Central memory CD8-positive, alpha-beta T cell (primary cell): ENCODE data around the gene ADAMTS8.

Experiments used
- ATAC-seq: fragments of 150-1000 bp; cut with Tn5 transposase; replicated peaks from 2 replicates; pipeline ENCODE4 v1.10.0; 2022; ENCODE audit warnings: mild to moderate bottlenecking, moderate FRiP score, moderate number of reproducible peaks; ENCODE audit not compliant: poor library complexity, severe bottlenecking; ENCODE audit errors: extremely low read depth
- DNase-seq, 2 donors: peaks; one replicate each; pipeline ENCODE4 v3.0.0; 2021; ENCODE audit warnings: low spot score in 2 of 2
- H3K27ac Mint-ChIP-seq: one replicate; pipeline ENCODE4 v1.8.0; 2022; ENCODE audit warnings: low read depth, mild to moderate bottlenecking, moderate library complexity, mixed read lengths
- H3K27me3 Mint-ChIP-seq: one replicate; pipeline ENCODE4 v1.8.0; 2022; ENCODE audit warnings: mixed read lengths
- H3K36me3 Mint-ChIP-seq: one replicate; pipeline ENCODE4 v1.8.0; 2022; ENCODE audit warnings: mild to moderate bottlenecking, moderate library complexity, mixed read lengths; ENCODE audit not compliant: insufficient read depth
- H3K4me1 Mint-ChIP-seq: one replicate; pipeline ENCODE4 v1.8.0; 2022; ENCODE audit warnings: mixed read lengths
- H3K4me3 Mint-ChIP-seq: one replicate; pipeline ENCODE4 v1.8.0; 2022; ENCODE audit warnings: mild to moderate bottlenecking, moderate library complexity, mixed read lengths
- H3K9me3 Mint-ChIP-seq: one replicate; pipeline ENCODE4 v1.8.0; 2022; ENCODE audit warnings: mixed read lengths

Gene ADAMTS8

GRCh38 chr11:130470832-130471706, 42.7 kb upstream of the ADAMTS8 start:
- no peak for ATAC-seq
- no peak overlapping the region for H3K27ac Mint-ChIP-seq

DNA sequence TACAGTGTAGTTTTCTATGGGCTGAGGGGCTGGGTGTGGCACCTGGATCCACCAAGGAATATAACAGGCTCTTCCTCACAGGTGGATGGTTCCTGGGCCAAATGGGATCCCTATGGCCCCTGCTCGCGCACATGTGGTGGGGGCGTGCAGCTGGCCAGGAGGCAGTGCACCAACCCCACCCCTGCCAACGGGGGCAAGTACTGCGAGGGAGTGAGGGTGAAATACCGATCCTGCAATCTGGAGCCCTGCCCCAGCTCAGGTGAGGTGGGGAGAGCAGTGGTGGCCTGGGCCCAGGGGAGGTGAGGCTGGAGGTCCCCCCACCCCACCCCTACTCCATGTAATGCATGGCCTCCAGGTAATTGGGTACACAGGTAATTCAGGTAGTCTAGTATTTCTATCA, 40.8 kb upstream of the ADAMTS8 start:
- no peaks in the 10 kb centered on the region for H3K9me3 Mint-ChIP-seq
- no peak for DNase-seq
- H3K36me3 Mint-ChIP-seq = no peaks in the 10 kb centered on the region

More at GRCh38 chr11:130470832-130471706, 42.7 kb upstream of the ADAMTS8 start:
- peaks cover 4% of the 10 kb centered on the region for H3K27me3 Mint-ChIP-seq
- no peak for DNase-seq
- no peaks in the 10 kb centered on the region for H3K36me3 Mint-ChIP-seq
- H3K4me1 Mint-ChIP-seq = no peaks in the 10 kb centered on the region
- no peaks in the 10 kb centered on the region for H3K9me3 Mint-ChIP-seq
- no peak overlapping the region for H3K4me3 Mint-ChIP-seq

DNA sequence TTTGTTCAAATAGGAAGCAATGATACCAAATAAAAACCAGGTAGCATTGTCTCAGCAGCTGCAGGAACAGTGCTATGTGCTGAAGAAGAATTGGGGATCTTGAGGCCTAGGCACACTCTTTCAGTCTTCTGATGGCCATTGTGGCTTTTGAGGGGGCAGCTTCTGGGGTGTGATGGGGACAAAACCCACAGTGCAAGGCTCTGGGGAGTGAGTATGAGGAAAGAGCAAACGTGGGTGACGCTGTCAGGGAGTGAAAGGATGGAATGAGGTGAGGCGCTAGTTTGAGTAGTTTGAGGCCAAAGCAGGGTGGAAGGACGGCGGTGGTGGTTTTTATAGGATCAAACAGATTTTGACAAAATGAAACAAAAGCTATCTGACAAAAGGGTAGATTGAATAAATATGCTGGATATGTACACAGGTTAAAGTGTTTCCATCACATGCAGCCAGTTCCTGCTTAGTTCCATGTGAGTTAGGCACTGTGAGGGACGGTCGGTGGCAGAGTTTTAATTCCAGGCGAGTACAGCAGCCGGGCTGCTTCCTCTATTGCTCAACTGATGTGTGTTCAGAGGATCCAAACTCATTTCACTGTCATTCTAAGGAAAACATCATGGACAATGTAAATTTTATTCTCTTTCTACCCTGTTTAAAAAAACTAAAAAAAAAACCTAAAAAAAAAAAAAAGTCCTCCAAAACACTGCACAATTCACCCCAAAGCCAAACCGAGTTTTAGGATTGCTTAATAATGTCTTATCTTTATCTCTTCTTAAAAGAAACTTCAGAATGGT, 38.9 kb upstream of the ADAMTS8 start:
- Mint-ChIP-seq H3K36me3 (no peaks in the 10 kb centered on the region), H3K4me1 (no peaks in the 10 kb centered on the region), H3K27me3 (peaks cover 4% of the 10 kb centered on the region), H3K9me3 (no peaks in the 10 kb centered on the region), H3K4me3 (no peak overlapping the region), H3K27ac (no peak overlapping the region)
- ATAC-seq = no peak
- no peak for DNase-seq

More for the DNA sequence above, 40.8 kb upstream of the ADAMTS8 start:
- Mint-ChIP-seq H3K4me3 (no peak overlapping the region), H3K4me1 (no peaks in the 10 kb centered on the region), H3K27me3 (no peaks in the 10 kb centered on the region), H3K27ac (no peak overlapping the region)
- ATAC-seq = no peak

DNA sequence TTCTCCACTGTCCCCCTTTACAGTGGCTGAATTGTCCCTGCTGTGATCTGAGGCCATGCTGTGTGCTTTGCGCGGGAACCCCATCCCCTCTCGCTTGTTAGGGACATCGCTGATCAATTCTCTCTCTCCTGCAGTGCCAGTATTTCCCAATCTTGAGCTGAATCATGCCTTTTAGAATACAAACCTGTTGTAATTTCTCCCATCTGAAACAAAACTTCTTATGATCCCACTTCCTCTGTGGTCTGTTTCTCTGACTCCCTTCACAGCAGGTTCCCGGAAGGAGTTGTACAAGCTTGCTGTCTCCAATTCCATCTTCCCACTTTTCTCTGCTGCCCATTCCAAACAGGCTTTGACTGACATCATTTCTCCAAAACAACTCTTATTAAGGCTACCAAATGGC, 36.9 kb upstream of the ADAMTS8 start:
- Mint-ChIP-seq H3K4me3 (no peak overlapping the region), H3K27me3 (peaks cover 24% of the 10 kb centered on the region), H3K9me3 (no peaks in the 10 kb centered on the region), H3K36me3 (no peaks in the 10 kb centered on the region), H3K4me1 (no peaks in the 10 kb centered on the region), H3K27ac (no peak overlapping the region)
- no peak for DNase-seq
- ATAC-seq = no peak

- Mint-ChIP-seq H3K4me1 (no peaks in the 10 kb centered on the region), H3K27ac (no peak overlapping the region), H3K4me3 (no peak overlapping the region), H3K27me3 (peaks cover 33% of the 10 kb centered on the region), H3K36me3 (no peaks in the 10 kb centered on the region), H3K9me3 (no peaks in the 10 kb centered on the region)
- ATAC-seq = no peak
- DNase-seq = no peak
These were observed 35.9 kb upstream of the ADAMTS8 start for GRCh38 chr11:130464291-130464812.

DNA sequence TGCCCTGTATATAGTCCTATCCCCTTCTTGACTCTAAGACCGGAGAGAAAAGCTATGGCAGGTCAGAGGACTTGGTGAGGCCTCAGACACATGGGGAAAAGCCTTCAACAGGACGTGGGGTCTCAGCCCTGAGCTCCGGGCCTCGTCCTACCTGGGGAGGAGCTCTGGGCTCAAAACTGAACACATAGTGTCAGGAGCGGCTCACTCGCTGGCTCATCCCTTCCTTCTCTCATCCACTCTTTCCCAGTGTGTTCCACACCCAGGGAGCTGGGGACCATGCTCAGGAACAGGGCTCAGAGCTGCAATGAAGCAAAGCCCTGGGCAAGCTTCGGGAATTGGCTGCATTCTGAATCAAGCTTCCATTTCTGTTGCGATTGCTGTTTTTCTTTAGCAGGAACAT, 34.5 kb upstream of the ADAMTS8 start:
- H3K9me3 Mint-ChIP-seq = no peaks in the 10 kb centered on the region
- H3K27me3 Mint-ChIP-seq = peaks cover 35% of the 10 kb centered on the region
- H3K27ac Mint-ChIP-seq = no peak overlapping the region
- H3K4me3 Mint-ChIP-seq = no peak overlapping the region
- DNase-seq (no peak), ATAC-seq (no peak)
- no peaks in the 10 kb centered on the region for H3K4me1 Mint-ChIP-seq
- no peaks in the 10 kb centered on the region for H3K36me3 Mint-ChIP-seq

DNA sequence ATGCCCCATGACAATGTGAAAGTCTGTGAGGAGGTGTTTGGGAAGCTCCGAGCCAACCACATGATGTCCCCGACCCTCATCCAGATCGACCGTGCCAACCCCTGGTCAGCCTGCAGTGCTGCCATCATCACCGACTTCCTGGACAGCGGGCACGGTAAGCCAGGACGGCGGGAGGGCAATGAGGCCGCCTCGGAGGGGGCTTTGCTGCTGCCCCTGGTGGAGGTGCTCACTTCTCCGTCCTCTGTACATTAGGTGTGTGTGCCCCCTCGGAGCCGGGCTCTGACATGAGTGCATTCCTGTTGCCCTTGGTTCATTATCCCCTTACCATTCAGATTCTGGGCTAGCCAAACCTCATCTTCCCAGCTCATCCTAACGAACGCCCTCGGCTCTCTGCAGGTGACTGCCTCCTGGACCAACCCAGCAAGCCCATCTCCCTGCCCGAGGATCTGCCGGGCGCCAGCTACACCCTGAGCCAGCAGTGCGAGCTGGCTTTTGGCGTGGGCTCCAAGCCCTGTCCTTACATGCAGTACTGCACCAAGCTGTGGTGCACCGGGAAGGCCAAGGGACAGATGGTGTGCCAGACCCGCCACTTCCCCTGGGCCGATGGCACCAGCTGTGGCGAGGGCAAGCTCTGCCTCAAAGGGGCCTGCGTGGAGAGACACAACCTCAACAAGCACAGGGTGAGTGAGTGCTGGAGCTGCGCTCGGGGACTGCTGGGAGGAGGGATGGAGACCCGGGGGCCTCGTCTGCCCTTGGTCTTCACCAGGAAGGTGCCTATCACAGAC, 33.9 kb upstream of the ADAMTS8 start:
- ATAC-seq (no peak), DNase-seq (no peak)
- Mint-ChIP-seq H3K4me3 (no peak overlapping the region), H3K4me1 (no peaks in the 10 kb centered on the region), H3K27me3 (peaks cover 41% of the 10 kb centered on the region), H3K27ac (no peak overlapping the region), H3K9me3 (no peaks in the 10 kb centered on the region), H3K36me3 (no peaks in the 10 kb centered on the region)

GRCh38 chr11:130459521-130459920, 31.1 kb upstream of the ADAMTS8 start:
- Mint-ChIP-seq H3K4me1 (no peaks in the 10 kb centered on the region), H3K36me3 (no peaks in the 10 kb centered on the region), H3K9me3 (no peaks in the 10 kb centered on the region), H3K27me3 (peaks cover 69% of the 10 kb centered on the region), H3K4me3 (no peak overlapping the region), H3K27ac (no peak overlapping the region)
- no peak for ATAC-seq
- no peak for DNase-seq

- Mint-ChIP-seq H3K27ac (no peak overlapping the region), H3K4me3 (no peak overlapping the region), H3K4me1 (no peaks in the 10 kb centered on the region), H3K27me3 (peaks cover 80% of the 10 kb centered on the region), H3K36me3 (no peaks in the 10 kb centered on the region), H3K9me3 (no peaks in the 10 kb centered on the region)
- no peak for ATAC-seq
- DNase-seq = no peak
These were observed 30.0 kb upstream of the ADAMTS8 start for GRCh38 chr11:130458410-130458729.

- H3K27ac Mint-ChIP-seq = no peak overlapping the region
- ATAC-seq (no peak), DNase-seq (no peak)
- H3K27me3 Mint-ChIP-seq = peaks cover 86% of the 10 kb centered on the region
- no peaks in the 10 kb centered on the region for H3K4me1 Mint-ChIP-seq
- H3K36me3 Mint-ChIP-seq = no peaks in the 10 kb centered on the region
- no peak overlapping the region for H3K4me3 Mint-ChIP-seq
- H3K9me3 Mint-ChIP-seq = no peaks in the 10 kb centered on the region
These were observed 29.4 kb upstream of the ADAMTS8 start for GRCh38 chr11:130457623-130458409.

- no peaks in the 10 kb centered on the region for H3K36me3 Mint-ChIP-seq
- ATAC-seq (no peak), DNase-seq (no peak)
- peaks cover 86% of the 10 kb centered on the region for H3K27me3 Mint-ChIP-seq
- no peaks in the 10 kb centered on the region for H3K9me3 Mint-ChIP-seq
- no peak overlapping the region for H3K4me3 Mint-ChIP-seq
- H3K4me1 Mint-ChIP-seq = no peaks in the 10 kb centered on the region
- no peak overlapping the region for H3K27ac Mint-ChIP-seq
These were observed 27.9 kb upstream of the ADAMTS8 start for GRCh38 chr11:130456286-130456685.
